ENCODE data around the gene ZNF776.
A peak's percentile ranks its signal among the peaks of the same experiment; 100 is the strongest.

ZNF776 gene
- 25.4 to 46.7 (median 25.6) reads per million in 3 donors for total RNA-seq

- peak; percentile 61 to 74 (median 67) for DNase-seq
- H3K27ac ChIP-seq (ENCODE audit: insufficient read depth, low read length, poor library complexity, severe bottlenecking): peak within 1 kb of the TSS; percentile 74
- peak within 1 kb of the TSS; percentile 98 for H3K4me3 ChIP-seq (ENCODE audit: insufficient read depth, low read depth, low read length, poor library complexity, severe bottlenecking)
- peaks cover 15% of the 10 kb centered on the region for H3K9me3 ChIP-seq (ENCODE audit: control insufficient read depth, low read length)
- peaks cover 12% of the 10 kb centered on the region for H3K4me1 ChIP-seq (ENCODE audit: control insufficient read depth, insufficient read depth, low read length, poor library complexity, severe bottlenecking)
- H3K27me3 ChIP-seq (replicated peaks; ENCODE audit: control insufficient read depth, insufficient read depth, low read length, poor library complexity, severe bottlenecking): no peaks in the 10 kb centered on the region
- H3K36me3 ChIP-seq (ENCODE audit: control insufficient read depth, insufficient read depth, low read length): peaks cover 37% of the 10 kb centered on the region
Measured at GRCh38 chr19:57746580-57747471, at the start of gene ZNF776. Gene ZNF776 (plus strand): TSS chr19:57746815. CDS start chr19:57747059, 244 bp downstream.

GRCh38 chr19:57701625-57702024 is 45.0 kb upstream of the ZNF776 start:
- Histone ChIP-seq H3K4me1 (ENCODE audit: control insufficient read depth, insufficient read depth, low read length, poor library complexity, severe bottlenecking) (no peaks in the 10 kb centered on the region), H3K9me3 (ENCODE audit: control insufficient read depth, low read length) (peaks cover 44% of the 10 kb centered on the region), H3K4me3 (ENCODE audit: insufficient read depth, low read depth, low read length, poor library complexity, severe bottlenecking) (no peak overlapping the region), H3K36me3 (ENCODE audit: control insufficient read depth, insufficient read depth, low read length) (peaks cover 39% of the 10 kb centered on the region), H3K27me3 (replicated peaks; ENCODE audit: control insufficient read depth, insufficient read depth, low read length, poor library complexity, severe bottlenecking) (no peaks in the 10 kb centered on the region), H3K27ac (ENCODE audit: insufficient read depth, low read length, poor library complexity, severe bottlenecking) (no peak overlapping the region)
- DNase-seq: no peak

GRCh38 chr19:57706346-57706745 is 40.3 kb upstream of the ZNF776 start:
- H3K4me3 ChIP-seq (ENCODE audit: insufficient read depth, low read depth, low read length, poor library complexity, severe bottlenecking): no peak overlapping the region
- DNase-seq: no peak
- no peaks in the 10 kb centered on the region for H3K4me1 ChIP-seq (ENCODE audit: control insufficient read depth, insufficient read depth, low read length, poor library complexity, severe bottlenecking)
- peaks cover 34% of the 10 kb centered on the region for H3K9me3 ChIP-seq (ENCODE audit: control insufficient read depth, low read length)
- no peaks in the 10 kb centered on the region for H3K27me3 ChIP-seq (replicated peaks; ENCODE audit: control insufficient read depth, insufficient read depth, low read length, poor library complexity, severe bottlenecking)
- peaks cover 29% of the 10 kb centered on the region for H3K36me3 ChIP-seq (ENCODE audit: control insufficient read depth, insufficient read depth, low read length)
- H3K27ac ChIP-seq (ENCODE audit: insufficient read depth, low read length, poor library complexity, severe bottlenecking): no peak overlapping the region

GRCh38 chr19:57708641-57709361 is 37.8 kb upstream of the ZNF776 start, which contains the start of gene ZNF154:
Gene ZNF154 (minus strand): TSS chr19:57709204. CDS start chr19:57708971, 233 bp downstream.
- DNase-seq: peak in 2 of 3 donors; percentile 2 to 12
- Histone ChIP-seq H3K9me3 (ENCODE audit: control insufficient read depth, low read length) (peaks cover 29% of the 10 kb centered on the region), H3K4me3 (ENCODE audit: insufficient read depth, low read depth, low read length, poor library complexity, severe bottlenecking) (peak within 1 kb of the TSS; percentile 47), H3K27ac (ENCODE audit: insufficient read depth, low read length, poor library complexity, severe bottlenecking) (peak within 1 kb of the TSS; percentile 68), H3K36me3 (ENCODE audit: control insufficient read depth, insufficient read depth, low read length) (peaks cover 16% of the 10 kb centered on the region), H3K4me1 (ENCODE audit: control insufficient read depth, insufficient read depth, low read length, poor library complexity, severe bottlenecking) (no peaks in the 10 kb centered on the region), H3K27me3 (replicated peaks; ENCODE audit: control insufficient read depth, insufficient read depth, low read length, poor library complexity, severe bottlenecking) (no peaks in the 10 kb centered on the region)

- H3K4me3 ChIP-seq (ENCODE audit: insufficient read depth, low read depth, low read length, poor library complexity, severe bottlenecking): no peak overlapping the region
- peaks cover 36% of the 10 kb centered on the region for H3K9me3 ChIP-seq (ENCODE audit: control insufficient read depth, low read length)
- H3K36me3 ChIP-seq (ENCODE audit: control insufficient read depth, insufficient read depth, low read length): peaks cover 15% of the 10 kb centered on the region
- H3K4me1 ChIP-seq (ENCODE audit: control insufficient read depth, insufficient read depth, low read length, poor library complexity, severe bottlenecking): no peaks in the 10 kb centered on the region
- no peak overlapping the region for H3K27ac ChIP-seq (ENCODE audit: insufficient read depth, low read length, poor library complexity, severe bottlenecking)
- no peaks in the 10 kb centered on the region for H3K27me3 ChIP-seq (replicated peaks; ENCODE audit: control insufficient read depth, insufficient read depth, low read length, poor library complexity, severe bottlenecking)
- no peak for DNase-seq
Measured at GRCh38 chr19:57709616-57710015, 37.0 kb upstream of the ZNF776 start.

GRCh38 chr19:57712222-57712621 is 34.4 kb upstream of the ZNF776 start:
- Histone ChIP-seq H3K4me3 (ENCODE audit: insufficient read depth, low read depth, low read length, poor library complexity, severe bottlenecking) (no peak overlapping the region), H3K27me3 (replicated peaks; ENCODE audit: control insufficient read depth, insufficient read depth, low read length, poor library complexity, severe bottlenecking) (no peaks in the 10 kb centered on the region), H3K4me1 (ENCODE audit: control insufficient read depth, insufficient read depth, low read length, poor library complexity, severe bottlenecking) (no peaks in the 10 kb centered on the region), H3K9me3 (ENCODE audit: control insufficient read depth, low read length) (peaks cover 21% of the 10 kb centered on the region), H3K36me3 (ENCODE audit: control insufficient read depth, insufficient read depth, low read length) (peaks cover 4% of the 10 kb centered on the region), H3K27ac (ENCODE audit: insufficient read depth, low read length, poor library complexity, severe bottlenecking) (no peak overlapping the region)
- DNase-seq: no peak

GRCh38 chr19:57719424-57719823 is 27.2 kb upstream of the ZNF776 start:
- no peaks in the 10 kb centered on the region for H3K27me3 ChIP-seq (replicated peaks; ENCODE audit: control insufficient read depth, insufficient read depth, low read length, poor library complexity, severe bottlenecking)
- no peak for DNase-seq
- no peaks in the 10 kb centered on the region for H3K4me1 ChIP-seq (ENCODE audit: control insufficient read depth, insufficient read depth, low read length, poor library complexity, severe bottlenecking)
- peaks cover 40% of the 10 kb centered on the region for H3K36me3 ChIP-seq (ENCODE audit: control insufficient read depth, insufficient read depth, low read length)
- H3K27ac ChIP-seq (ENCODE audit: insufficient read depth, low read length, poor library complexity, severe bottlenecking): no peak overlapping the region
- no peak overlapping the region for H3K4me3 ChIP-seq (ENCODE audit: insufficient read depth, low read depth, low read length, poor library complexity, severe bottlenecking)
- peaks cover 51% of the 10 kb centered on the region for H3K9me3 ChIP-seq (ENCODE audit: control insufficient read depth, low read length)

- Histone ChIP-seq H3K27ac (ENCODE audit: insufficient read depth, low read length, poor library complexity, severe bottlenecking) (no peak overlapping the region), H3K36me3 (ENCODE audit: control insufficient read depth, insufficient read depth, low read length) (peaks cover 39% of the 10 kb centered on the region)
Measured at GRCh38 chr19:57719901-57720519, 26.6 kb upstream of the ZNF776 start.

GRCh38 chr19:57720878-57721277 is 25.7 kb upstream of the ZNF776 start:
- H3K27me3 ChIP-seq (replicated peaks; ENCODE audit: control insufficient read depth, insufficient read depth, low read length, poor library complexity, severe bottlenecking): no peaks in the 10 kb centered on the region
- peaks cover 48% of the 10 kb centered on the region for H3K9me3 ChIP-seq (ENCODE audit: control insufficient read depth, low read length)
- H3K4me3 ChIP-seq (ENCODE audit: insufficient read depth, low read depth, low read length, poor library complexity, severe bottlenecking): no peak overlapping the region
- no peaks in the 10 kb centered on the region for H3K4me1 ChIP-seq (ENCODE audit: control insufficient read depth, insufficient read depth, low read length, poor library complexity, severe bottlenecking)
- DNase-seq: no peak
- peaks cover 39% of the 10 kb centered on the region for H3K36me3 ChIP-seq (ENCODE audit: control insufficient read depth, insufficient read depth, low read length)
- H3K27ac ChIP-seq (ENCODE audit: insufficient read depth, low read length, poor library complexity, severe bottlenecking): no peak overlapping the region

More at GRCh38 chr19:57719901-57720519, 26.6 kb upstream of the ZNF776 start:
- Histone ChIP-seq H3K4me3 (ENCODE audit: insufficient read depth, low read depth, low read length, poor library complexity, severe bottlenecking) (no peak overlapping the region), H3K4me1 (ENCODE audit: control insufficient read depth, insufficient read depth, low read length, poor library complexity, severe bottlenecking) (no peaks in the 10 kb centered on the region), H3K9me3 (ENCODE audit: control insufficient read depth, low read length) (peaks cover 48% of the 10 kb centered on the region), H3K27me3 (replicated peaks; ENCODE audit: control insufficient read depth, insufficient read depth, low read length, poor library complexity, severe bottlenecking) (no peaks in the 10 kb centered on the region)
- DNase-seq: no peak

Data from effector memory CD4-positive, alpha-beta T cell (primary cell).